SW 1271 (cell line): ENCODE data around the gene PRDM16.

Source experiments
- DNase-seq, 2 experiments: peaks; one replicate each; lab custom pipeline; 2025; lab: John Stamatoyannopoulos, UW

PRDM16 gene

DNA sequence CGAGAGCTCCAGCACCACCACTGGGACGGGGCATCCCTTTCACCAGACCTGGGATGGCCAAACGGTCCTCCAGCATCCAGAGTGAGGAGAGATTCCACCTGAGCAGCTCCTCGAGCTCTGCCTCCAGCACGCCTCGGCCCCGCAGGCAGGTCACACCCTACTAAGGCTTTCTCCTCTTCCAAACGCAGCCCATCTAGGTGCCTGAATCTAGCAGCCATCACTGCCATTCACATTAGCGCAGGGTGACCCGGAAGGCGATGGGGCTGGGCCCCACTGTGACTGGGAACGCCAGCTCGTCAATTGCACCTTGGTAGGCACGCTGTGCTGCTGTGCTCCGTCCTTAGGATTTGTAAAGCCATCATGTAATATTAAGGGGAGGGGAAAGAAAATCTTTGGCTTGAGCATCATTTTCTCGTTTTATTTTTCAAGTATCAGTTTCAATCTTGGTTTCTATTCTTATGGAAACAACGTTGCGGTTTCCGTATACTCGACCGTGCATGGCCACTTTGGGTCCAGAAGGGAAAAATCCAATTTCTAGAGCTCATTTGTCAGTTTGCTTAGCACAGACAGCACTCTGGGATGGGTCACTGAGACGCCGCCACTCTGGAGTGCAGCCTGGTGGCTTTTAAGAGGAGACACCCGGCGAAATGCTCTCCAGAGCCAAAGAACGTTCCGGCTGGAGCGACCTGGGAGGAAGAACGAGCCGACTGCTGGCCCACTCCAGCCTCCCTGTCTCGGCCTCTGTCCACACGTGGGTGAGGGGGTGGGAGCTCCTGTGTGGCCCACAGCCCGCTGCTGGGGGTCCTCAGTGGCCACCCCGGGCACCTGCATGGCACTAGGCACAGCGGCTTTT, 173.6 kb downstream of the PRDM16 start:
- no peak for DNase-seq

GRCh38 chr1:3243304-3243703, 174.3 kb downstream of the PRDM16 start:
- DNase-seq: no peak

DNA sequence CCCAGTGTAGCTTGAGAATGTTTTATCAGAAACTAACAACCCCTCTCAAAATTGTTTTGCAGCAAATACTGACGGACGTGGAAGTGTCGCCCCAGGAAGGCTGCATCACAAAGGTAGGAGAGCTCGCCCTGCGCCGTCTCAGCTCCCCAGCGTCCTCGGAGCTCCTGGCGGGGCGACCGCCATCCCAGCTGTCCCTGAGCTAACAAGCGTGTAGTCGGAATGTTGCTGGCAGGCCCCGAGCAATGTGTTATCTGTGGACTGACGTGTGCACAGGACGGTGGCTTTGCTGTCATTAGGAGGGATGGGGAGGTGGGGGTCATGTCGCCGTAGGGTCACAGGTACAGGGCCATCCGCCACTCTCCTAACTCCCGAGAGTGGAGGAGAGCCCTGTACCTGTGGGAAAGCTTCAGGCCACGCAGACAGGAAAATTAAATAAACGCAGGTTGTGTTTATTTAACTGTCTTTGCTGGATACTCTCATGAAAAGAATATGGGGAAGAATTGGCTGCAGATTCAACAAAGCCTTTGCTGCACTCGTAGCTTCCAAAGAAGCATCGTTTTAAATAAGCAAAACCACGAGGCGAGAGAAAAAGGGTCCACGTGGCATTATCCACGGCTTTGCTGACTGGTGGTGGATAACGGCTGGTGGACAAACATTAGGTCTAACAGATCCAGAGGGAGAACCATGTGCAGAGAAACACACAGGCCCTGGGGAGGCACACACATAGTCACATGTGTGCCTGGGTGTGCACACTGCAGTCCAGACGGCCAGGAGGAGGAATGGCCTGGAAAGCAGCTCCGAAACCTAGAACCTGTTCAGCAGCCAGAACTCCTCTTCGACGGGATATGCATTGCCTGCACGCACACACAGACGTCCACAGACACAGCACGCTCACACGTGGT, 175.3 kb downstream of the PRDM16 start:
- no peak for DNase-seq

DNA sequence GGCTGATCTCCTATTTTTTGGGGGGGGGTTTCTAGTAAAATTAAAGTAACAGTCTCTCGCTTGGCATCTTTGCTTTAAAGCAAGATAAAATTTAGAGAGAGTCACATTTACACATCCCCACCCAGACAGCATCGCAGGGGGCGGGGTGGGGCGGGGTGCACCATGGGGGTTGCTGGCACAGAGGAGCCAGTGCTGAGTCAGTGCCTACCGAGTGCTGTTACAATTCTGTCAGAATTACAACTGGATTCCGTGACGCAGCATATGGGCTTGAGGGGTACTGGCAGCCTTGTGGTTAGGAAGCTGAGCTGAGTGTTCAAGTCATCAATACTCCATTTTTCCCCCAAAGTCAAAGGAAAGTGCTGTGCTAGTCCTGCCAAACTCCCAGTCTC, 175.9 kb downstream of the PRDM16 start:
- no peak for DNase-seq

DNA sequence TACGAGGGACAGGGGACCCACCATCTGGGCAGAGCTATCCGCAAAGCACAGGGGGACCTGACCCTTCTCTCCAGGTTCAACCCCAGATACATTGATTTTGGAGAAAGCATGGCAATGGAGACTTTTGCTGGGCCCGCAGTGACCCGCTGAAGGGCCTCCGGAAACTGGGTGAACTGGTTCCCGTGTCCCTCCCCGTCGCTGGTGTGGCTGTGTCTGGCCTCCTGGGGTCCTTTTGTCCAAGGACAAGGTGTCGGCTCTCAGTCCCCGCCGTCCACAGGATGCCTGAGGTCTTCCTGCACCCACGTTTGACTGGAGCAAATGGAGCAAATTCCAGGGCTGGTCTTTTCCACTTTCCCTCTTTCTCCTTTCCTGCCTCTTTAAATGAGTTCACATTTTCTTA, 176.3 kb downstream of the PRDM16 start:
- no peak for DNase-seq

DNA sequence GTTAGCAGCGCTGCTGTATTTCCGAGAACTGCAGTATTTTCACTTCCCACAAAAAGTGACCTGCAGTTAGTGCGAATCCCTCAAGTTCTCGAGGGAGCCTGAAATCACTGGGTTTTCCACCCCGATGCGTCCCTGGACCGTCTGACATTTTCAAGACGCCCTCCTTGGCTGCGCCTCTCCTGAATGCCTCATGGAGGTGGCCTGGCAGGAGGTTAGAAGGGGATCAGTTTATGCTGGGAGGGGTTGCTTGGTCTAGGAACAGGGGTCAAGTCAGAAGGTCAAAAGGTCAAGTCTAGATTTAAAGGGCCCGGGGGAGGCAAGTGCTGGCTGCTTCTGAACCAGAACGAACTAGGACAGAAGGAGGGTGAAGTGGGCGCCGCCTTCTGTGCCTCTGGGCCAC, 176.8 kb downstream of the PRDM16 start:
- DNase-seq: no peak

DNA sequence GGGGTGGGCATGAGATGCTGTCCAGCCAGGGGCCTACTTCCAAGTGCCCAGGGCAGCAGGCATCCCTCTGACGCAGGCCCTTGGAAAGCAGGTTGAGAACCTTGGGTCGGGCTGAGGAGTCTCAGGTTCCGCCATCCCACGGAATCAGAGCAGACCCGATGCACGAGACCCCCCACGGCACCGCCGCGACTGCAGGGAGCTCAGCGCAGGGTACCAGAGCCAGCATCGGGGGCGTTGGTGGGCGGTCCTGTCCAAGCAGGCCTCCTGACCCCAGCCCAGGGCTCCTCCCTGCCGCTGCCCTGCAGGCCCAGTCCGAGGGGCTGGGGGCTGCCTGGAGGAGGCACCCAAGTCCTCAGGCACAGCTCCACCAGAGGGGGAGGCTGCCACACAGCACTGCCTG, 177.2 kb downstream of the PRDM16 start:
- no peak for DNase-seq

GRCh38 chr1:3247521-3248121, 178.6 kb downstream of the PRDM16 start:
- no peak for DNase-seq

DNA sequence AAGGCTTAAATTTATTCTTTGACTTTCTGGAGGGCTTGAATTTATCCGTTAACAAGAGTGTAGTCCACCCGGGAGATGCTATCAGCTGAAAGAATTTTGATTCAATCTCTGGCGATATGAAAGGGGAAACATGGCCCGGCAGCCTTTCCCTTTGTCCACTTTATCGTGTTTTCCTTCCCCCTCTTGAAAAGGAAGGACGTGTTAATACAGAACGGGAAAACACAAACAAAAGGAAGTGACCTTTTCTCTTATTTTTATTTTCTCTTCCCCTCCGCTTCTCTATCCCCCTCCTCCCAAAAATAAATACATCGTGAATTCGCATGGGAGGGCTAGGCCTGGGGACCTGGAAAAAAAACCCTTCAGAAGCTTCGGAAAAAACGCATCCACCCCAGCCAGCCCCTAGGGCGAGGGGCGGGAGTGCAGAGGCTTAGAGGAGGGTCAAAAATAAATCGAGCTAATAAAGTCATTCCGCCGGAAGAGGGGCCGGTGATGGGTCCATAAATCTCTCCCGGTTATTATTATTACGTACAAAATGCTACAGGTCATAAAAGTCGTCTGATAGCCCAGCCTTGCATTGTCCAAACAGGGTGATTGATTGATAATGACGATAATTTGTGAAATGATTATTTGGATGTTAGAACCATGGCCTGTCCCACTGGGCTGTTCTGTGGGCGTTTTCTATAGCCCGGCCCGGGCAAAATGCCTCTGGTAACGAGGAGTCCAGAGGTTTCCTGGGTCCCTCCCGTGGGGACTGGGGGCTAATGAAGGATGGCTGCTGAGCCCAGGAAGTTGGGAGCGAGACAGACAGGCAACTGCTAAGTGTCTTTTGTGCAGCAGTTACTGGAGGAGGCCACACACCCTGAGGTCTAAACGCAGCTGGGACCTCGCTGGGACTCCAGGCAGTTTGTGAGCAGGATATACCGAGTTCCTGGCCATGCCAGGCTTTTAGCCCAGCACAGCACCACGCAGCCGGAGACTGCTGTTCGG, 179.4 kb downstream of the PRDM16 start:
- no peak for DNase-seq

DNA sequence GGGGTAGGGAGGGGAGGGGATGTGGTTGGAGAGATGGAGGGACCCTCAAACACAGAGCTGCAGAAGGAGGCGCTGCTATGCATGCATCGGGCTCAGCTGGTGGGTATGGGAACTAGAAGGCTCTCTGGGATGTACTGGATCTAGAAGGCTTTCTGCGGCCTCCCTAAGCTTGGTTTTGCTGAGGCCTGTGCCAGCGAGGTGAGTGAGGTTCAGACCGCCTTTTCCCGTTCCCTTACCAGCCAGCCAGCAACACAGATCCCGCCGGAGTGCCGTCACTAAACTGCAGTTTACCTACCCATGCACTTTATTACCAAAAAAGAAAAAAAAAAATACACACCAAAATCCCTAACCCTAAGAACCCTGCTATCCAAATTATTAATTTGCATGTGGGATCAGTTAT, 180.2 kb downstream of the PRDM16 start:
- DNase-seq: no peak

GRCh38 chr1:3249631-3250501, 180.9 kb downstream of the PRDM16 start:
- no peak for DNase-seq

- DNase-seq: no peak
Observed at GRCh38 chr1:3250624-3251023, 181.6 kb downstream of the PRDM16 start.

- DNase-seq: no peak
Observed at GRCh38 chr1:3251099-3251806, 182.2 kb downstream of the PRDM16 start.

DNA sequence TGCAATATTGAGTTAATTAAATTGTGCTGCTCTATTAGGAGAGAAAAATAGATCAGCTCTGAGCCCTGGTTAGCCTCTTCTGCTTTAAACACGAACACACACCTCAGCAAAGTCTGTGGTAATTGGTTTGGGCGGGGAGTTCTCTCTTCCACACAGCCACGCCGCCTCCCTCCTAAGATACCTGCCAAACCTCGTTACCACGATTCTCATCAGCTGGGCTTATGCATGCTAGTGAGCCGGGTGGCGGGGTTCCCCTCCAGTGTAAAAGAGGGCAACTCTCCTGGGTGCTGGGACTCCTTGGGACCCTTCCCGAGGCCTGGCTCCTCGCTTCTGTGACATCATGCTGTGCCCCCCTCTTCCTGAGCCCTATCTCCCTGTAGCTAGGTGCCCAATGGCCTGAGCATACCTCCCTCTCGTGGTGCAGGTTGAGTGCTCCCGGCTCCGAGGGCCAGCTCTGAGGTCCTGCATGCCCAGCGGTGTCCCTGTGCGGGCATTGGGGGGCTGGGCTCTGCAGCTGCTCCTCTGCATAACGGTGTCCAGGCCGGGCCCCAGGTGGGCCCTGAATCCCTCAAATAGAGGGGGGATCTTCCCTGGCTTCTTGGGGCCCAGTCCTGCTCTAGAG, 182.9 kb downstream of the PRDM16 start:
- no peak for DNase-seq

- no peak for DNase-seq
Observed at GRCh38 chr1:3255680-3256079, 186.7 kb downstream of the PRDM16 start.

DNA sequence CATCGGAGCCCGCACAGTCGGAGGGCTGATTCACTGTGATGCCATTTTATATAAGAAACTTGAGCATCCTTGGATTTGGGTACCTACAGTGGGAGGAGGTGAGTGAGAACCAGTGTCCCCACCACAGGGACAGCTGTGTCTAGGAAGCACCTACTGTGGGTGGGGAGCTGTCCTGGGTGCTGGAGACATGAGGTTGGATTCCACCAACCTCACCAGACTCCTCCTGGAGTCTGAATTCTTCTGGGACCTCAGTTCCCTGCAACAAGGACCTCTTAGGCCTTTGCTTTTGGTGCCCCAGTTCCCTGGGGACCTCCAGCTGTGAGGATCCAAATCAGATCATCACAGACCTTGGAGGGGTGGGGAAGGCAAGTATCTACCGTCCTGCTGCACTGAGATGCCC, 188.8 kb downstream of the PRDM16 start:
- DNase-seq: no peak

DNA sequence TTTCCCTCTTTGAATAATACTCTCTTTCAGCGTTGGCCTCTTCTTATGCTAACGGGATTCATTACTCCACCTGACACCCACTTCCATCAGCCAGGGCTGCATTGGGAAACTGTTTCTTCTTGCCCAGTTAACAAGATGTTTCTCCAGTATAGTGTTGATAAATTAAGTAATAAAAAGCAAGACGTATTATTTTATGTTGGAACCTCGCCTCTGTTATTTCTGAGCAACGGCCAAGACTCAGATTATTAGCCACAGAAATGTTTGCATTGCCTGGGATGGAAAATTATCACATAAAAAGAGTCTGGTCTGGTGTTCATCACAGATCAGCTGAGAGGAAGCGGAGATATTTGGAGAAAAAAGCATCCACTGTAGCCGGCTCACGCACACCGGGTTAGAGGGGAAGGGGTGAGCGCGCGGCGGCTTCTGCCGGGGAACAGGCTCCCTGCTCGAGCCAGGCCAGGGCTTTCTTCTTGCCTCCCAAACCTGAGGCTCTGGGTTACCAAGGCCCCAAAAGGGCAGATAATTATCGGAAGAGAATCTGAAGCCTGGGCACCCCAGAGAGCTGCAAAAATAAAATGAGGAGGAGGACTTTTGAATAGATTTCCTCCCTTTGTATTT, 189.5 kb downstream of the PRDM16 start:
- DNase-seq: no peak

DNA sequence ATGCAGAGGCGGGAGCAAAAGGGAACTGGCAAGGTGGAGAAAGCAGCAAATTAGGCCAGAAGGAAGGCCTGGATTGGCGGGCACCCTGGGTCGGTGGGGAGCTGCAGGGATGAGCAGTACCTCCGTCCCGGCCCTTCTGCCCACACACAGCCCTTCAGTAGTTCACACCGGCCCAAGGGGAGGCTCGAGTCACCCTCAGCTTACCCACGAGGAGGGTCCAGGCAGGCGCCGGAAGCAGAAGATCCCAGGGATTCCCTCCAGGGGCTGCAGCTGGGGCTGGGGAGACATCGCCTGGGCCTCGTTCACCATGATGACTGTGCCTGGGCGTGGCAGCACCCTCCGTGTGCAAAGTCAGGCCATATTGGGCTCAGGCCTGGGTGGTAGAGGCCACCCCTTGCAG, 190.0 kb downstream of the PRDM16 start:
- DNase-seq: no peak
